GM10847 (cell line): Measurements from ENCODE around the gene IGLON5.

Source experiments
- POLR2A ChIP-seq: IDR thresholded peaks from 2 replicates; pipeline ENCODE4 v1.6.1; 2011; ENCODE audit not compliant: insufficient read length; ENCODE audit errors: extremely low read depth

Gene IGLON5

DNA sequence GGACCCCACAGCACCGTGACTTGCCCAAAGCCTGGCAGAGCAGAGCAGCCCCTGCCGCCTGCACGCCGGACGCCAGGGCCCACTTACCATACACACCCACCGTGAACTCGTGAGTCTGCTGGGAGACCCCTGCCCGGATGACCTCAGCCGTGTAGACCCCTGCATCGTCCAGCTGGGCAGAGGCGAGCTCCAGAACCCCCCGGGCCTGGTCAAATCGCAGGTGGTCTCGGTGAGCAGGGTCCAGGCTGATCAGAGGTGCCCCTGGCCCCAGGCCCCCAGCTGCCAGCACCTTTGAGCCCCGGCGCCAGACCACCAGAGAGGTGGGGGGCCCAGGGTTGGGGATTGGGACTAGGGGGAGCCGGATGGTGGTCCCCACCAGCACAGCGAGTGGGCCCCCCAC is 29.6 kb downstream of the IGLON5 start:
- no peak for TF ChIP-seq POLR2A

DNA sequence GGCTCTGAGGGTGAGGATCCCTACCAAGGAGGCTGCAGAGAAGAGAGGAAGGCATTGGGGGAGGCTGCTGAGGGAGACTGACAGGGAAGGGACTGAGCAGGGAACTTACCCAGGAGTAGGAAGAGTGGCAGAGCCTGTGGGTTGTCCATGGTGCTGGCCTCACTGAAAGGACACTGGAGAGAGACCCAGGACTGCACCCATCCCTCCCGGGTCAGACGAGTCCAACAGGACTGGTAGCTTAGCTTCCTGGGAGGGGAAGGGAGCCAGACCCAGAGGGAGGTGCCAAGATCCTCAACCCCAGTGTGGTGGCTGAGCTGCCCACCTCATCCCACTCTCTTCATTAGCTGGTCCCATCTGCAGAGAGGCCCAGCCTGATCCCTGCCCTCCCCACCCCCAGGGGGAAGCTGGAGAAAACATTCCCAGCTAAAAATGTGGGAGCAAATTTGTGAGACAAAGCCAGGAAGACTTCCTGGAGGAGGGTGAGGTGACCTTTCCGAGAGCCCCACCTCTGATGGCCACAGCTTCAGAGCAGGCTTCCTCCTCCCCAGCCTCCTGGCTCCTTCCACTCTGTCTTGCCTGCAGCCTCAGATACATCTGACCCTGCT is 30.6 kb downstream of the IGLON5 start, which contains the start of gene VSIG10L:
Gene VSIG10L (minus strand): TSS at position 164 of the 605 bp plus-strand sequence. CDS start 15 bp downstream, at position 149.
- TF ChIP-seq POLR2A, result no peak

- TF ChIP-seq POLR2A, result no peak
These were observed 31.5 kb downstream of the IGLON5 start for GRCh38 chr19:51342631-51343569.

DNA sequence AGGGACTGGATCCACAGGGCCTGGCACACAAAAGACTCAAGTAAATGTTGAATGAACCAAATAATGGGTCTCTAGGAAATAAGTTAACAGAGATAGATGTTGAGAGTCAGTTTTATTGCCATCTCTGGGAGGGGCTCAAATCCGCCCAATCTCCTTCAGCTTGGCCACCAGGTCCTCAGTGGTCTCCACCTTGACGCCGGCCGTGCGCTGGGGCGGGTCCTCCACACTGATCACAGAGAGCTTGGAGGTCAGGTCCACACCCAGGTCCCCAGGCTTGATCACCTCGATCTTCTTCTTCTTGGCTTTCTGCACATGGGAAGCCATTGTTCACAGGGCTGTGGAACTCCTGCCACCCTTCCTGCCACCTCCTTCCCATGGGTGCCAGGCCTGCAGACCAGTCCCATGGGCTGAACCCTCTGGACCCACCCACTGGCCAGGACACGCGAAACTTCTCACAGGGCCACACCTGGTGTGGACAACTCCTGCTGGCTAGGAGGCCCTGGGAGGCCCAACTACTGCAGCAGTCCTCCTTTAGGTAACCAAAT is 33.7 kb downstream of the IGLON5 start:
- no peak for TF ChIP-seq POLR2A

DNA sequence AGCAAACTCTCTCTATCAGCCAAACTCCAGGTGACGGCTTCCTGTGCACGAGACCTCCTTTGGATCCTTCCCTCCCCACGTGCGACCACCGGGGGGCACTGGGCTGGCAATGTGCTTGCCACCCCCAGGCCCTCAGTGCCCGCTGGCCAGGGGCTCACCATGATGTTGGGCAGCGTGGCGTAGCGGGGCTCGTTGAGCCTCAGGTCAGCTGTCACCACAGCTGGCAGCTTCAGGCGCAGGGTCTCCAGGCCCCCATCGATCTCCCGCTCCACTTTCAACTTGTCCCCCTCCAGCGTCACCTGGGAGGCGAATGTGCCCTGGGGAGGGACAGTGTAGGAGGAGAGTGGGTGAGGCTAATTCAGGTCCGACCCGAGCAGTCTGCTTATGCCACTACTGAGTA is 35.3 kb downstream of the IGLON5 start:
- TF ChIP-seq POLR2A, result no peak

GRCh38 chr19:51347209-51347928 is 35.9 kb downstream of the IGLON5 start:
- TF ChIP-seq POLR2A, result no peak

- TF ChIP-seq POLR2A, result no peak
These were observed 40.0 kb downstream of the IGLON5 start for GRCh38 chr19:51351266-51351990.

- TF ChIP-seq POLR2A, result no peak
These were observed 41.4 kb downstream of the IGLON5 start for GRCh38 chr19:51352783-51353360.

- TF ChIP-seq POLR2A, result no peak
These were observed 42.8 kb downstream of the IGLON5 start for GRCh38 chr19:51354103-51354741.

DNA sequence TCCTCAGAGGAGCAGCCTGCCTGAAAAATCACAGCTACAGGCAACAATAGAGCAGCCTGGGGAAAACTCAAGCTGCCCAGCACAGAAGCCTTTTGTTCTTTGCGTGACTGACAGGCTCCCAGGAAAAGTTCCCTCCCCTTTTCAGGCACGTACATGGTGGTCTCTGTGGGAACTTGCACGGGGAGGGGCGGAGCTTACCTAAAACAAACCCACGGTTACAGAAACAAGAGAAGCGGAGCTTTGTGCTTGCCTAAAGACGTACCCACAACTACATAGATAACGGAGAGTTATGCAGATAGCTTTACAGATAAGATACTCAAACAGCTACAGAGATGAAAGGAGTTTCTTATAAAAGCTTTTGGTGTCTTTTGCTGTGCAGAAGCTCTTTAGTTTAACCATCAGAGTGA is 43.3 kb downstream of the IGLON5 start:
- TF ChIP-seq POLR2A, result no peak

GRCh38 chr19:51356159-51356801 is 44.8 kb downstream of the IGLON5 start:
- no peak for TF ChIP-seq POLR2A

DNA sequence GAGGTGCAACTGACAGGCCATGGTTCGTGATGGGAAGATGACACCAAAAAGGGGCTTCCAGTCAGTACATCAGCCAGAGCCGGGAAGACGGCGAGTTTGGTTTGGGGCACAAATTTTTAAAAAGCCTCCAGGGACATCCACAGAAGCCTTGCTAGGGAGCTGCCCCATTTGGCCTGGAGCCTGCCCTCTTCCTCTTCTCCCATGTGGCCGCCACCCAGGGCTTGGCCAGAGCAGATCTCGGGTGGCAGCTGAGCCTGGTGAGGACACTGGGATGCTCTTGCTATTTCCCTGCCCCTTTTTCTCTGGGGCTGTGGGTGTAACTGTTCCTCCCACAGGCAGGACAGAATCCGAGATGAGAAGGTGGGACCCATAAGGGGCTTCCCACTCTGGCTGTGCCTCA is 46.5 kb downstream of the IGLON5 start:
- TF ChIP-seq POLR2A, result no peak

- TF ChIP-seq POLR2A, result no peak
These were observed 47.9 kb downstream of the IGLON5 start for GRCh38 chr19:51359294-51359693.
